Measurements from ENCODE around the gene SPAM1. TPM values are rescaled to one million over a fixed set of nuclear protein-coding genes. Genes with fewer than 3 reads are reported as not detected.
"Not testable (repeated sequence)": the region's sequence is repeated elsewhere in the genome, so short reads cannot be mapped to it uniquely, and the experiment has no call there.

SPAM1 gene
- total RNA-seq, 1 experiment from 2014 or later = not detected

DNA sequence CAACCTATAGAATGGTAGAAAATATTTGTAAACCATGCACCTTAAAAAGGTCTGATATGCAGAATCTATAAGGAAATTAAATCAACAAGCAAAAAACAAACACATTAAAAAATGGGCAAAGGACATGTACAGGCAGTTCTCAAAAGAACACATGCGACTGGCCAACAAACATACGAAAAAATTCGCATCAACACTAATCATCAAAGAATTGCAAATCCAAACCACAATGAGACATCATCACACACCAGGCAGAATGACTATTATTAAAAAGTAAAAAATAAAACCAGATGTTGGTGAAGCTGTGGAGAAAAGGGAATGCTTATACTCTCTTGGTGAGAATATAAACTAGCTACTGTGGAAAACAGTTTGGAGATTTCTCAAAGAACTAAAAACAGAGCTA lies 74.7 kb downstream of the SPAM1 start:
- POLR2A ChIA-PET = no interaction called here
- DNase-seq (ENCODE audit: low spot score) (no peak), ATAC-seq (no peak)
- H3K36me3 Mint-ChIP-seq = peaks cover 5% of the 10 kb centered on the region; the same call in 1 of the 2 replicates
- H3K4me3 Mint-ChIP-seq = no peak overlapping the region
- peaks cover 20% of the 10 kb centered on the region for H3K9me3 Mint-ChIP-seq
- CTCF ChIA-PET = no interaction called here
- TF ChIP-seq FOXP1 (CRISPR knock-in tag; IDR thresholded peaks at IDR 0.05; ENCODE audit: borderline replicate concordance) = no peak
- H3K4me1 Mint-ChIP-seq = peaks cover 11% of the 10 kb centered on the region
- no peak overlapping the region for H3K27ac Mint-ChIP-seq
- H3K27me3 Mint-ChIP-seq (ENCODE audit: low read depth) = no peaks in the 10 kb centered on the region

DNA sequence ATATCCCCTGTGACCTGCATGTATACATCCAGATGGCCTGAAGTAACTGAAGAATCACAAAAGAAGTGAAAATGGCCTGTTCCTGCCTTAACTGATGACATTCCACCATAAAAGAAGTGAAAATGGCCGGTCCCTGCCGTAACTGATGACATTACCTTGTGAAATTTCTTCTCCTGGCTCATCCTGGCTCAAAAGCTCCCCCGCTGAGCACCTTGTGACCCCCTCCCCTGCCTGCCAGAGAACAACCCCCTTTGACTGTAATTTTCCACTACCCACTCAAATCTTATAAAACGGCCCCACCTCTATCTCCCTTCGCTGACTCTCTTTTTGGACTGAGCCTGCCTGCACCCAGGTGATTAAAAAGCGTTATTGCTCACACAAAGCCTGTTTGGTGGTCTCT lies 83.3 kb downstream of the SPAM1 start:
- H3K36me3 Mint-ChIP-seq; POLR2A ChIA-PET; H3K9me3 Mint-ChIP-seq; H3K27me3 Mint-ChIP-seq (ENCODE audit: low read depth); H3K4me3 Mint-ChIP-seq; H3K27ac Mint-ChIP-seq; ATAC-seq: not testable (repeated sequence)
- peak; percentile 10 for DNase-seq (ENCODE audit: low spot score)
- peaks cover 22% of the 10 kb centered on the region for H3K4me1 Mint-ChIP-seq
- CTCF ChIA-PET = interaction anchor here (0.5 kb wide), 1 partner anchor 90 kb away, joined by 4 read pairs; no protein-coding TSS in a partner anchor

DNA sequence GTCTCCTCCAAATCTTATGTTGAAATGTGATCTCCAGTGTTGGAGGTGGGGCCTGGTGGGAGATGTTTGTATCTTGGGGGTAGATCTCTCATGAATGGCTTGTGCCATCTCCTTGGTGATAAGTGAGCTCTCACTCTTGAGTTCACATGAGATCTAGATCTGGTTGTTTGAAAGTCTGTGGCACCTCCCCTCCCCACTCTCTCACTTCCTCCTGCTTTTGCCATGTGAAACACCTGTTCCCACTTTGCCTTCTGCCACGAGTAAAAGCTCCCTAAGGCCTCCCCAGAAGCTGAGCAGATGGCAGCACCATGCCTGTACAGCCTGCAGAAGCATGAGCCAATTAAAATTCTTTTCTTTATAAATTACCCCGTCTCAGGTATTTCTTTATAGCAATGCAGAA lies 84.3 kb downstream of the SPAM1 start:
- peaks cover 22% of the 10 kb centered on the region for H3K4me1 Mint-ChIP-seq
- 0 out of 2 replicates have a peak, but pooled peaks cover 3% of the 10 kb centered on the region for H3K36me3 Mint-ChIP-seq
- CTCF ChIA-PET = no interaction called here
- no peak for DNase-seq (ENCODE audit: low spot score)
- H3K9me3 Mint-ChIP-seq = peaks cover 8% of the 10 kb centered on the region
- TF ChIP-seq CREM (CRISPR knock-in tag; IDR thresholded peaks at IDR 0.05) = no peak
- TF ChIP-seq, protein P1, sequence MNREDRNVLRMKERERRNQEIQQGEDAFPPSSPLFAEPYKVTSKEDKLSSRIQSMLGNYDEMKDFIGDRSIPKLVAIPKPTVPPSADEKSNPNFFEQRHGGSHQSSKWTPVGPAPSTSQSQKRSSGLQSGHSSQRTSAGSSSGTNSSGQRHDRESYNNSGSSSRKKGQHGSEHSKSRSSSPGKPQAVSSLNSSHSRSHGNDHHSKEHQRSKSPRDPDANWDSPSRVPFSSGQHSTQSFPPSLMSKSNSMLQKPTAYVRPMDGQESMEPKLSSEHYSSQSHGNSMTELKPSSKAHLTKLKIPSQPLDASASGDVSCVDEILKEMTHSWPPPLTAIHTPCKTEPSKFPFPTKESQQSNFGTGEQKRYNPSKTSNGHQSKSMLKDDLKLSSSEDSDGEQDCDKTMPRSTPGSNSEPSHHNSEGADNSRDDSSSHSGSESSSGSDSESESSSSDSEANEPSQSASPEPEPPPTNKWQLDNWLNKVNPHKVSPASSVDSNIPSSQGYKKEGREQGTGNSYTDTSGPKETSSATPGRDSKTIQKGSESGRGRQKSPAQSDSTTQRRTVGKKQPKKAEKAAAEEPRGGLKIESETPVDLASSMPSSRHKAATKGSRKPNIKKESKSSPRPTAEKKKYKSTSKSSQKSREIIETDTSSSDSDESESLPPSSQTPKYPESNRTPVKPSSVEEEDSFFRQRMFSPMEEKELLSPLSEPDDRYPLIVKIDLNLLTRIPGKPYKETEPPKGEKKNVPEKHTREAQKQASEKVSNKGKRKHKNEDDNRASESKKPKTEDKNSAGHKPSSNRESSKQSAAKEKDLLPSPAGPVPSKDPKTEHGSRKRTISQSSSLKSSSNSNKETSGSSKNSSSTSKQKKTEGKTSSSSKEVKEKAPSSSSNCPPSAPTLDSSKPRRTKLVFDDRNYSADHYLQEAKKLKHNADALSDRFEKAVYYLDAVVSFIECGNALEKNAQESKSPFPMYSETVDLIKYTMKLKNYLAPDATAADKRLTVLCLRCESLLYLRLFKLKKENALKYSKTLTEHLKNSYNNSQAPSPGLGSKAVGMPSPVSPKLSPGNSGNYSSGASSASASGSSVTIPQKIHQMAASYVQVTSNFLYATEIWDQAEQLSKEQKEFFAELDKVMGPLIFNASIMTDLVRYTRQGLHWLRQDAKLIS (CRISPR knock-in tag; IDR thresholded peaks at IDR 0.05; ENCODE audit: borderline replicate concordance) = no peak
- no peak for TF ChIP-seq ZNF416 (CRISPR knock-in tag; IDR thresholded peaks at IDR 0.05)
- no peak for TF ChIP-seq ZNF423 (CRISPR knock-in tag; IDR thresholded peaks at IDR 0.05)
- TF ChIP-seq EMX1 (CRISPR knock-in tag; IDR thresholded peaks at IDR 0.05) = no peak
- H3K4me3 Mint-ChIP-seq = no peak overlapping the region
- no peak overlapping the region for H3K27ac Mint-ChIP-seq
- ATAC-seq = no peak
- H3K27me3 Mint-ChIP-seq (ENCODE audit: low read depth) = peaks cover 2% of the 10 kb centered on the region; the same call in 1 of the 2 replicates
- POLR2A ChIA-PET = no interaction called here

Other genes starting within 250 kb of the SPAM1 start
- 29.9 to 34.4 TPM (median 30.0 TPM) in 3 replicates for gene WASL, start 176.2 kb upstream of the SPAM1 start, total RNA-seq (2021)
- gene HYAL4, start 80.1 kb upstream of the SPAM1 start, total RNA-seq (2021) = not detected in 3 replicates
- 0.27 to 0.74 TPM (median 0.41 TPM) in 3 replicates for gene TMEM229A, start 107.8 kb downstream of the SPAM1 start, total RNA-seq (2021)

Data from WTC11 (cell line).